GM18951 (cell line): Measurements from ENCODE around the gene LTA.
"Not testable (repeated sequence)": the region's sequence is repeated elsewhere in the genome, so short reads cannot be mapped to it uniquely, and the experiment has no call there.

Source experiments
- POLR2A ChIP-seq: IDR thresholded peaks from 4 replicates; pipeline ENCODE4 v1.6.1; 2011; ENCODE audit warnings: mild to moderate bottlenecking; ENCODE audit not compliant: insufficient read length, insufficient read depth; ENCODE audit errors: extremely low read depth
- in situ Hi-C: fragments of 300-500 bp; cut with MboI; formaldehyde crosslinking; loops from one replicate; pipeline ENCODE4 v1.12.0; 2022; ENCODE audit warnings: low sequenced_read_pairs, mixed read lengths, inconsistent platforms; ENCODE audit not compliant: unreplicated experiment

Gene LTA

DNA sequence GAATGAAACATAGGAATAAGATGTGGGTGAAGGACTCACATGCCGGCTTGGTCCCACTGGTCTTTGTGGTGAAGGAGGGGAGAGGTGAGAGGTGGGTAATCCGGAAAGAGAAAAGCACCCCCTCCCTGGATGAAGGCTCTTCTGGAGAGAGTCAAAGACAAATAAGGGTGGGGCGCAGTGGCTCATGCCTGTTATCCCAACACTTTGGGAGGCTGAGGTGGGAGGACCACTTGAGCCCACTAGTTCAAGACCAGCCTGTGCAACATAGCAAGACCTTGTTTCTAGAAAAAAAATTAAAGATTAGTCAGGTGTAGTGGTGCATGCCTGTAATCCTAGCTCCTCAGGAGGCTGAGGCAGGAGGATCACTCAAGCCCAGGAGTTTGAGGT is 7.0 kb downstream of the LTA start:
- in situ Hi-C loops: no loop called here
- TF ChIP-seq POLR2A: no peak

DNA sequence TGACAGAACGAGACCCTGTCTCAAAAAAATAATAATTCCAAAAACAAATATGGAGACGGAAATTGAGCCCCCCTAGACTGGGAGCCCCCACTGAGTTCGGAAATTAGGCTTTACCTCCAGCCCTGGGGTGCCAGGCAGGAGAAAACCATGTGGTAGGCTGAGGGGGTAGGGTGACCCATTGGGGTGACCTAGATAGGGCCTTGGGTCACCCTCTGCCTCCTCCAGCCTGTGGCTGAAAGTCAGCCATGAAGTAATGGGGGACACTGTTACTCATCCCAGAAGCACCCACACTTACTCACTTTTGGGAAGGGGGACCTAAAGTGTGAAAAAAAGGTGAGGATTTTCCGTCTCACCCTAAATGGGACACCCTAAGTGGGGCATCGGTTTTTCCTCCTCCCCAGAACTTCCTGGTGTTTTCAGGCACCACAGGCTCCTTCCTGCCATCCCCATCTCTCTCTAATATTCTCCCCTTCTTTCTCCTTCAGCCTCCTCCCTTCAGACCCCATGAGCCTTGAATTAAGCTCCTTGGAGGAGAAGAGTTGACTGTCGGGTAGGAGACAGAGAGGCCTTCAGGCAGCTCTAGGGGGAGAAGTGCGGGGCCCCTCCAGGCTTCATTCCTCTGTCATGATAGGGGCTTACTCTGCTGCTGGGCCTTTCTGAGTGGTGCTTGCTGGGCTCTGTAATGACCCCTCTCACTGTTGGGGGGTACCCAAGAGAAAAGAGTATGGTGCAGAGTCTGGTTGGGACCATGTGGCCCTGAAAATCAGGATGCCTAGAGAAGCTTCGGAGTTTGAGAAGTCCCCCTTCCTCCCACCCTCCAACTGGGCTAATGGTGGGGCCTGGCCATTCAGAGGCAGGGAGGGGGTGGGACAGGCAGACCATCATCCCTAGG is 7.7 kb downstream of the LTA start:
- in situ Hi-C loops: no loop called here
- peak; percentile 37 for TF ChIP-seq POLR2A

DNA sequence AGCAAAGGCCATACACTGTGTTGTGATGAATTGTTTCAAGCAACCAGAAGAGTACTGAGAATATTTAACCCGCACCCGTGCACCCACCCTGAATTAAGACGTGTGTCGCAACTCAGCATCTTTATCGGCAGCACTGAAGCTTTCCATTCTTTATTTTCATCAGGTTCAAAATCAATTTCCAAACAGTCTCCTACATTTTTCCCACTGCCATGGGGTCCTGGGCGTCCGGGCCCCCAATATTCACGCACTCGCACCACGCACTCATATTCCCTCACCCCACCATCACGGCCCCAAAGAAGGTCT is 8.3 kb downstream of the LTA start:
- TF ChIP-seq POLR2A: no peak
- in situ Hi-C loops: no loop called here

DNA sequence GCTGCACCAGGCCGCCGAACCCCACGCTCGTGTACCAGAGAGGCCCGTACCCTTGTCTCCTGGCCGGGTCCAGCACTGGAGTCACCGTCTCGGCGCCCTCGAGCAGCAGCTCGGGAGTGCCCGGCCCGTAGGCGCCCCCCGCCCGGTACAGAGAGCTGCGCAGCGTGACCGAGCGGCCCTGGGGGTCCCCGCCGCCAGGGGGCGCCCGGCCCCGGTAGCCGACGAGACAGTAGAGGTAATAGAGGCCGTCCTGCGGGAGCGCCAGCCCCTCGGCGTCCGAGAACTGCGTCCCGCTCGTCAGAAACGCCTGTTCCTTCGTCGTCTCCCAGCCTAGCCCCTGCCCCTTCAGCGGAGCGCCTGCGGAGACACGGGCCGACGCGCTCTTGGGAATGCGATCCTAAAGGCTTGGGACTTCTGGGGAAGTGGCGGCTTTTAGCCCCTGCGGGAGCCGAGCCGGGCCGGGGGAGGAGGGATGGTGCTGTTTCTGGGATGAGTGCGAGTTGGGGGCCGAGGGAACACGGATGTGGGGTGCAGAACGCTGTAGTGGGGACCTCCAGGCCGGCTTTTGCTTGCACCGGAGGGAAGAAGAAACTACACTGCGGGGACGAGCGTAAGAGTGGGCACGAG is 8.8 kb downstream of the LTA start:
- in situ Hi-C loops: no loop called here
- peak; percentile 64 for TF ChIP-seq POLR2A

DNA sequence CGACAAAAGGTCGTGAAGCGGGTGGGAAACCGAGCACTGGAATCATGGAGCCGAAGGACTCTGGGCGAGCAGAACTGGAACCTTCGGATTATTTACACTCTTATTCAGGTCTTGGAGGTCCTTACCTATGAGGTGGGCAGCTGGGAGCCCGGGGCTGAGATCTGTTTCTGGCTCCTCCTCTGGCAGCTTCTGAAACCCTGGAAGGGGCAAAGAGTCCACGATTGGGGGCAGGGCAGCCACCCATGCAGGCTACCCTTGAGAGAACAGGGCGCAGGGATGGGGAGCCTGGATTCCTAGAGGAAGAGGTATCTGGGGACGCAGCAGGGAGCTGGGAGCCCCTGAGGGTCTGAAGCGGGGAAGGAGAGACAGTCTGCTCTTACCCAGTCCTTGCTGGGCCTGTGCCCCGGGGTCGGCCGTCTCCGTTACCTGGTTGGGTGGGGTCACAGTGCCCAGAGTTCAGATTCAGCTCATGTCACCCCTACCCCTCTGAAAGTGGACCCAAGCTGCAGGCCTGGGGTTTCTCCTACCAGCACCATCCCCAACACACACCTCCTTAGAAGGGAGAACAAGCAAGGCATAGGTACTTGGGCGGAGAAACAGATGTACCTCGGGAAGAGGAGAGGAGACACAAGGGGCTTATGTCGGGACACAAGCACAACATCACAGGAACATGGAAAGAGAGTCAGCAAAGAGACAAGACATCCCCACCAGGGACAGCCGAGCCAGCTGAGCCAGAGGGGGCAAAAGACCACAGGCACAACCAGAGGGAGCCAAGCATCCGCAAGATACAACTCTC is 9.5 kb downstream of the LTA start:
- in situ Hi-C loops: no loop called here
- TF ChIP-seq POLR2A: no peak

DNA sequence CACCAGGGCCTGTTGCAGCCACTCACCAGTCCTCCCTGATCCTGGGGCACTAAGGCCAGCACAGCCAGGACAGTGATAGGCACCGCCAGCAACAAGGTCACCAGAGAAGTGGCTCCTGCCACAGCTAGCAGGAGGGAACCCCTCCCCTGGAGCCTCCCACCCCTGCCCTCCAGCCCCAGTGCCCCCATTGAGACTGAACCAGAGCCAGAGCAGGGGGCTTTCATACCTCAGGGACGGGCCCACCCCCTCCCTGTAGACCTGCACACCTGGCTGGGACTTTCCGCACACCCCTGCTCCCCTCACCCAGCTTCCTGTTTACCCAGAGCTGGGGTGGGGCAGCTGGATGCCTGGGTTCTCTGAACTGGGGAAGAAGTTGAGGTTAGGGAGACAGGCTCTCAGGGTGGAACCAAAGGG is 10.1 kb downstream of the LTA start, which contains the start of gene LTB:
Gene LTB (minus strand): TSS at position 195 of the 414 bp plus-strand sequence. CDS start 7 bp downstream, at position 188.
- peak; percentile 48 for TF ChIP-seq POLR2A
- in situ Hi-C loops: no loop called here

DNA sequence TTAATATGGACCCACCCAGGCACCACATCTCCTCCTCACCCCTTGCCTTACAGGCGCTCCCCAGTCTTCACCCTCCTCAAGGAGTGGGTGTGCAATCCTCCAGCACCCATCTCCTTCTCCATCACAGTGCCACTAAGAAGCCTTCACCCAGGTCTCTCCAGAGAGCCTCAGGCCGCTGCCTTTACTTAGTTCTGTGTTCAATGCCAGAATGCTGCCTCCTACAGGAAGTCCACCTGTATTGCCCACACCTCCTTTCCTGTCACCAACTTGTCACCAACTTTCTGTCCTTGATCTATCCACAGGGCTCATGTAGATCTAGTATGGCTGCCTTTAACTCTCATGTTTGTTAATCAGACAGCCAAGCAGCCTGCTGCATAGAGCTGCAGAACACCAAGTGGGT is 13.4 kb downstream of the LTA start:
- in situ Hi-C loops: no loop called here

DNA sequence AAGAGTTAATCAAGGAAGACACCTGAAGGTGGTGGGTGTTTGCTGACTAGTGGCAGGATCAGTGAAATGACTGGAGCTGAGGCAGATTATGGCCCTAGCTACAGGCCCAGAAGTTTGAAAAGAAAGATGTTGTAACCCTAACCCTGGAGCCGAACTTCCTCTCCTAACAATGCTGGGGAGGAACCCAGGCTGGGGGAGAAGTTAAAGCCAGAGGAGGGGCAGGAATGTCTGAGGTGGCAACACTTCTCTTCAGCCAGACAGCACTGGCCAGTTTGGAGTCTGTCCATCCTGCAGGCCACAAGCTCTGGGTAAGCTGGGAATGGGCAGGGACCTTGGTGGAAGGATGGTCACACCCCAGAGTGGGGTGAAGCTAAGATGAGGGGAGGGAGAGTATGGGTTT is 13.9 kb downstream of the LTA start, which contains the start of gene LST1:
Gene LST1 (plus strand): TSS at position 270 of the 400 bp plus-strand sequence. CDS start 1,023 bp downstream, outside the sequence.
- in situ Hi-C loops: no loop called here
- no peak for TF ChIP-seq POLR2A

More for the DNA sequence above, 13.4 kb downstream of the LTA start:
- no peak for TF ChIP-seq POLR2A

DNA sequence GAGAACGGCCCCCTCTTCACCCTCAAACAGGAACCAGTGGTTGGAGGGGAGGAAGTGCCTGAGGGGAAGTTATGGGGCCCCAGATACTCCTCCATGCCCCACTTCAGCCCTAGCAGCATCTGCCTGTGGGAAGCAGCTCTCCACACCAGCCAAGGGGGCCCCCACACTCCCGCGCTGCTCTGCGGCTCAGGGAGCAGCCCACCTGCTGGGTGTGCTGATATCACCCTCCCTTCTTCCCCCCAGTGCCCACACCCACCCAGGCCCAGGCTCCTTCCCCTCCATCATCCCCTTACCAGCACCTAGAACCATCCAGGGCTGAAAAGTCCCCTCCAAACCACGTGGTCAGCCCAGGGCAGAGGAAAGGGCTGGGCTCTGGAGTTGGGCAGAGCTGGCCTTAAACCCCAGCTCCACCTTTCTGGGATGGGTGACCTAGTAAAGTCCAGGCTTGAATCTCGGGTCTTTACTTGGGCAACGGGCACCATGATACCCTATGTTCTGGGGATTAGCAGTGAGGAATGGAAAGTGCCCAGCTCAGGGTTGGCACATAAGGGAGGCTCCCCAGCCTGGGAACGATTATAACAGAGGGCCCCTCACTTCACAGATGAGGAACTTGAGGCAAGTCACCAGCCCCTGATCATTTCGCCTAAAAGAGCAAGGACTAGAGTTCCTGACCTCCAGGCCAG is 14.7 kb downstream of the LTA start:
- in situ Hi-C loops: no loop called here
- no peak for TF ChIP-seq POLR2A

DNA sequence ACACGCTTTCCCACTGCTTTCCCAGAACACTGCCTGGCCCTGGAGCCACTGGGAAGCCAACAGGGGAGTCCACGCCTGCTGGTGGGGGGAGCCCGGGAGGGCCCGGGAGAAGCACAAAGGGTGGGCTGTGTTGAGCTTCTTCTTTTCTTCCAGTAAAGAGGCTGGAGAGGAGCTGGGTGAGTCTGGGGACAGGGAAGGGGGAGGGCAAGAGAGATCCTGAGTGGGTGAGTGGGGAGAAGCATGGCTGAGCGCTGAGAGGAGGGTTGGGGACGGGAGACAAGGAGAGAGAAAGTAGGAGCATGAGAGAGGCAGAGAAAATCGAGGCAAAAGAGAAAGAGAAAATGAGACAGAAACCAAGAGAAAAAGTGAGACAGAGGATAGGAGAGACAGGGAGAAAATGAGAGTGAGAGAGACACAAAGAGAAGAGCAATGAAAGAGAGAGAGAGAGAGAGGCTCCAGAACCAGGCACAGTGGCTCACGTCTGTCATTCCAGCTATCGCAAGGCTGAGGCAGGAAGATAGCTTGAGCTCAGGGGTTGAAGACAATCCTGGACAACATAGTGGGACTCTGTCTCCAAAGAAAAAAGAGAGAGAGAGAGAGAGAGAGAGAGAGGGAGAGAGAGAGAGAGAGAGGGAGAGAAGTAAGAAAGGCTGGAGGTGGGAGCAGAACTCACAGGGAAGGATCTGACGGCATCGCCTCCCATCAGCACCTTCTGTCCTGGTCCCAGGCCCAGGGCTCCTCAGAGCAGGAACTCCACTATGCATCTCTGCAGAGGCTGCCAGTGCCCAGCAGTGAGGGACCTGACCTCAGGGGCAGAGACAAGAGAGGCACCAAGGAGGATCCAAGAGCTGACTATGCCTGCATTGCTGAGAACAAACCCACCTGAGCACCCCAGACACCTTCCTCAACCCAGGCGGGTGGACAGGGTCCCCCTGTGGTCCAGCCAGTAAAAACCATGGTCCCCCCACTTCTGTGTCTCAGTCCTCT is 16.0 kb downstream of the LTA start:
- in situ Hi-C loops: no loop called here
- TF ChIP-seq POLR2A: no peak

DNA sequence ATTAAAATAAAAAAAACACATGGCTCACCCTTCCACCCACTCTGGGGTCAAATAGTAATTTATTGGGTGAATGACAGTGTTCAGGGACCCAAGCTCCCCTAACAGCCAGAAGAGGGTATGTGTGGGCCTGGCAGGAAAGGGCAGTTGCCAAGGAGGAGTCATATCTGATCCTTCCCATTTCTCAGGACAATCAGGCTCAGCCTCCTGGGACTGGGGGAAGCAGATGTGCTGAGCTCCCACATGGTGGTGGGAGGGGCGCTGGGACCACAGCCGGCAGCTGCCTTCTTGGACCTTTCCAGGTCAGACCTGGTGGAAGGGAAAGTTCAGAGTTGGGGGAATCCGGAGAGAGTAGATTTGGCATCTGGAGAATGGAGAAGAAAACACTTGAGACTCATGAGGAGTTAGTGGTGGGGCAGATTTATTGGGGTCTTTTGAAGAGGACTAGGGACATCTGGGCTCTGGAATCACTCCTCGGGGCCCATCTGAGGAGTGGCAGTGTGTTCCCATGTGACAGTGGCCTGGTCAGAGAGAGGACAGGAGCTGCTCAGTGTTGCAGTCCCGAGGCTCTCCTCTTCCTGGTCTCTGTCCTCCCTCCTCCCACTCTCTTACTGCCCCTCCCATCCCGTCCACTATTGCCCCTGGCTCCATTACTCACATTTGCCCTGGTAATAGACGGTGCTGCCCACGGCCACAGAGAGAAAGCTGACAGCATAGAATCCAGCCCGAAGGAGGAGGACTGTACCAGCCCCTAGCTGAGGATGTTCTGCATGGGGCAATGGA is 17.0 kb downstream of the LTA start:
- TF ChIP-seq POLR2A: no peak
- in situ Hi-C loops: no loop called here

DNA sequence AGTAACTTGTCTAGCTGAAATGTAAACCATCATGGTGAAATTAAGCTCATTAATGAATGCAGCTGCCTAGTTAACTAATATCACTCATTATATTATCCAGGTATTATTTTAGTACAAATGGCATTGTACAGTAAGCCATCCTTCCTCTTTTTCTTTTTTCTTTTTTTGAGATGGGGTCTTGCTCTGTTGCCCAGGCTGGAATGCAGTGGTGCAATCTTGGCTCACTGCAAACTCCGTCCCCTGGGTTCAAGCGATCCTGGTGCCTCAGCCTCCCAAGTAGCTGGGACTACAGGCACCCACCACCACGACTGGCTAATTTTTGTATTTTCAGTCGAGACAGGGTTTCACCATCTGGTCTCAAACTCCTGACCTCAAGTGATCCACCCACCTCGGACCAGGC is 18.6 kb downstream of the LTA start:
- in situ Hi-C loops: not testable (repeated sequence)
